HepG2 (cell line): ENCODE measurements around the gene CTDSP1. TPM values are rescaled to one million over a fixed set of nuclear protein-coding genes. Genes with fewer than 3 reads are reported as not detected.

Experiments
- DPF2 ChIP-seq: sonication (generic); formaldehyde crosslinking; IDR thresholded peaks from 2 replicates; pipeline ENCODE4 v1.4.0; 2020; ENCODE audit warnings: mild to moderate bottlenecking, low read depth, missing genetic modification reagents, borderline replicate concordance
- GFI1 ChIP-seq: sonication (generic); formaldehyde crosslinking; IDR thresholded peaks from 2 replicates; pipeline ENCODE4 v1.5.0; 2020; ENCODE audit warnings: missing genetic modification reagents, mild to moderate bottlenecking, borderline replicate concordance
- HDAC1 ChIP-seq: sonication (generic); formaldehyde crosslinking; IDR thresholded peaks from 2 replicates; pipeline ENCODE4 v1.5.1; 2020; ENCODE audit warnings: mild to moderate bottlenecking, missing genetic modification reagents
- KLF11 ChIP-seq: IDR thresholded peaks from 2 replicates; pipeline ENCODE4 v1.6.1; 2016; ENCODE audit warnings: missing compliant biosample characterization
- MEIS1 ChIP-seq: sonication (generic); formaldehyde crosslinking; IDR thresholded peaks from 2 replicates; pipeline ENCODE4 v1.9.0; 2021; ENCODE audit warnings: mild to moderate bottlenecking, missing genetic modification reagents, moderate library complexity, borderline replicate concordance
- MYC ChIP-seq: sonication (generic); formaldehyde crosslinking; IDR thresholded peaks from 2 replicates; pipeline ENCODE4 v1.9.0; 2021; ENCODE audit warnings: missing genetic modification reagents, borderline replicate concordance
- NFYB ChIP-seq: sonication (generic); formaldehyde crosslinking; IDR thresholded peaks from 2 replicates; pipeline ENCODE4 v1.4.0; 2020; ENCODE audit warnings: missing genetic modification reagents
- SMARCE1 ChIP-seq: fragments of 450-650 bp; IDR thresholded peaks from 2 replicates; pipeline ENCODE4 v1.6.1; 2017; ENCODE audit warnings: borderline replicate concordance
- SP1 ChIP-seq, 2 experiments: fragments of 450-650 bp in 1 of 2; sonication (generic) in 1 of 2; formaldehyde crosslinking in 1 of 2; IDR thresholded peaks; 2 replicates each; pipeline versions ENCODE4 v1.4.0 to v1.6.1; 2016 to 2020; ENCODE audit warnings: missing genetic modification reagents in 1 of 2
- XRCC5 ChIP-seq: fragments of 200-400 bp; formaldehyde crosslinking; optimal IDR thresholded peaks from 2 replicates; pipeline ENCODE3; 2017; ENCODE audit warnings: mild to moderate bottlenecking, low read length
- ZBTB7A ChIP-seq: sonication (generic); formaldehyde crosslinking; IDR thresholded peaks from 2 replicates; pipeline ENCODE4 v1.8.0; 2022; ENCODE audit warnings: mild to moderate bottlenecking, missing genetic modification reagents
- ZFX ChIP-seq: sonication (generic); formaldehyde crosslinking; IDR thresholded peaks from 2 replicates; pipeline ENCODE4 v1.4.0; 2020; ENCODE audit warnings: mild to moderate bottlenecking, low read depth, missing genetic modification reagents, moderate library complexity
- ZNF557 ChIP-seq: sonication (generic); formaldehyde crosslinking; IDR thresholded peaks from 2 replicates; pipeline ENCODE4 v1.4.0; 2020; ENCODE audit warnings: missing genetic modification reagents
- ZNF598 ChIP-seq: sonication (generic); formaldehyde crosslinking; IDR thresholded peaks from 2 replicates; pipeline ENCODE4 v1.5.1; 2020; ENCODE audit warnings: mild to moderate bottlenecking, missing genetic modification reagents, borderline replicate concordance
- ZNF619 ChIP-seq: sonication (generic); formaldehyde crosslinking; IDR thresholded peaks from 2 replicates; pipeline ENCODE4 v1.4.0; 2020; ENCODE audit warnings: mild to moderate bottlenecking, missing genetic modification reagents
- ZNF644 ChIP-seq: IDR thresholded peaks from 2 replicates; pipeline ENCODE4 v1.6.1; 2016; ENCODE audit warnings: low read depth
- ZSCAN25 ChIP-seq: sonication (generic); formaldehyde crosslinking; IDR thresholded peaks from 2 replicates; pipeline ENCODE4 v1.8.0; 2022; ENCODE audit warnings: mild to moderate bottlenecking, missing genetic modification reagents
- ZSCAN9 ChIP-seq: IDR thresholded peaks from 2 replicates; pipeline ENCODE4 v1.6.1; 2016; ENCODE audit warnings: borderline replicate concordance
- polyA plus RNA-seq, 8 experiments: library from polyadenylated mRNA; depleted of rRNA in 3 of 8; stranded (reverse) in 7 of 8; unstranded in 1 of 8; fragments of >200 nt; fragmentation: Illumina TruSeq in 4 of 8; extraction: Trizol in 4 of 8; gene quantifications; 2 replicates each; pipeline versions ENCODE4 v1.2.1 to v1.2.3, GENCODE V29; 2011 to 2016; ENCODE audit warnings: low read depth in 4 of 8, missing spikeins in 1 of 8, mixed read lengths in 1 of 8; ENCODE audit not compliant: insufficient read depth in 1 of 8
- total RNA-seq, 5 experiments: library from RNA; depleted of rRNA; stranded (reverse); fragments of >200 nt; fragmentation: Illumina TruSeq; extraction: Trizol; gene quantifications; 2 replicates each; pipeline ENCODE4 v1.2.3, GENCODE V29; 2016; ENCODE audit warnings: low read depth in 1 of 5
- TF ChIP-seq, protein P1 (sequence below): sonication (generic); formaldehyde crosslinking; IDR thresholded peaks from 2 replicates; pipeline ENCODE4 v1.5.0; 2020; ENCODE audit warnings: mild to moderate bottlenecking, missing genetic modification reagents, moderate library complexity
- TF ChIP-seq, protein P2 (sequence below): sonication (generic); formaldehyde crosslinking; IDR thresholded peaks from 2 replicates; pipeline ENCODE4 v1.5.1; 2020; ENCODE audit warnings: mild to moderate bottlenecking, moderate library complexity, missing genetic modification reagents
- TF ChIP-seq, protein P3 (sequence below), 2 experiments: sonication (generic) in 1 of 2; formaldehyde crosslinking in 1 of 2; IDR thresholded peaks; 2 replicates each; pipeline versions ENCODE4 v1.5.1 to v1.6.1; 2011 to 2020; ENCODE audit warnings: borderline replicate concordance in 1 of 2, low read depth in 1 of 2, low read length in 1 of 2, mild to moderate bottlenecking in 1 of 2, missing genetic modification reagents in 1 of 2, moderate library complexity in 1 of 2
- TF ChIP-seq, protein P4 (sequence below): sonication (generic); formaldehyde crosslinking; IDR thresholded peaks from 2 replicates; pipeline ENCODE4 v1.5.0; 2020; ENCODE audit warnings: missing genetic modification reagents

CTDSP1 gene
- total and polyA plus RNA-seq, 2 of the 13 experiments (the other 11 are each of a cell fraction or from before 2014, with no cell fraction given): 91.0 to 268 TPM

DNA sequence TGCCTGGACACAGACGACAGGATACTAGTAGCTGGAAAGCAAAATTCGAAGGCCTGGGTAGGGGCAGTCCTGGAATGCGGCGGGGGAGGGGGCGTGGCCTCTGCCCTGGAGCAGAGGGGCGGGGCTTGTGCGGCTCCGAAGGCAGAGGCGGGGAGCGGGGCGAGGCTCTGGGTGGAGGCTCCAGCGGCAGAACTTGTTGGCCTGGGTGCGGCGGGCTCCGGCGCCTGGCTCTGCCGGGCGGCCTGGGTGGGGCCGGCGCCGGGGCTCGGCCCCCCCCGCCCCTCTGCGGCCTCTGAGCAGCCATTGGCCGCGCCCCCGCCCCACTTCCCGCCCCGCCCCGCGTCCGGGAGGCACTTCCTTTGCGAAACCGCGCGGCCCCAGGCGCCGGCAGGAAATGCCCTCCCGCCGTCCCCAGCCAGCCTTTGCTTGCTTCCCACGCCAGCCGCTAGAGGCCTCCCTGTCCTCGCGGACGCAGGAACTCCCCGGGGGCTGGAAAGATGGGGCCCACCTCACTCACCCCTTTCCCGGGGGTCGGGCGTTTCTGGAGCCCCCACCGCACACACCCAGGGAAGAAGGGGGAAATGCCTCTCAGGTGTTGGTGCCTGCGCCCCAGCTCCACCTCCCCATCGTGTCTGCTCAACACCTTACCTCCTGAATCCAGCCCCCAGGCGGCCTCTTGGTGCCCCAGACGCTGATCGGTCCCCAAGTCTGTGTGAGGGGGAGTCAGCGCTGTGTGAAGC lies 6.7 kb downstream of the CTDSP1 start (continued):
- TF ChIP-seq, protein P1, sequence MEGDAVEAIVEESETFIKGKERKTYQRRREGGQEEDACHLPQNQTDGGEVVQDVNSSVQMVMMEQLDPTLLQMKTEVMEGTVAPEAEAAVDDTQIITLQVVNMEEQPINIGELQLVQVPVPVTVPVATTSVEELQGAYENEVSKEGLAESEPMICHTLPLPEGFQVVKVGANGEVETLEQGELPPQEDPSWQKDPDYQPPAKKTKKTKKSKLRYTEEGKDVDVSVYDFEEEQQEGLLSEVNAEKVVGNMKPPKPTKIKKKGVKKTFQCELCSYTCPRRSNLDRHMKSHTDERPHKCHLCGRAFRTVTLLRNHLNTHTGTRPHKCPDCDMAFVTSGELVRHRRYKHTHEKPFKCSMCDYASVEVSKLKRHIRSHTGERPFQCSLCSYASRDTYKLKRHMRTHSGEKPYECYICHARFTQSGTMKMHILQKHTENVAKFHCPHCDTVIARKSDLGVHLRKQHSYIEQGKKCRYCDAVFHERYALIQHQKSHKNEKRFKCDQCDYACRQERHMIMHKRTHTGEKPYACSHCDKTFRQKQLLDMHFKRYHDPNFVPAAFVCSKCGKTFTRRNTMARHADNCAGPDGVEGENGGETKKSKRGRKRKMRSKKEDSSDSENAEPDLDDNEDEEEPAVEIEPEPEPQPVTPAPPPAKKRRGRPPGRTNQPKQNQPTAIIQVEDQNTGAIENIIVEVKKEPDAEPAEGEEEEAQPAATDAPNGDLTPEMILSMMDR (CRISPR knock-in tag): peak; percentile 98
- TF ChIP-seq ZSCAN9 (0 out of 2 replicates have a peak, but pooled peaks have one; percentile 64), KLF11 (CRISPR knock-in tag) (0 out of 2 replicates have a peak, but pooled peaks have one; percentile 15), ZNF598 (no peak), ZNF557 (CRISPR knock-in tag) (peak; percentile 91; the same call in 1 of the 2 replicates), HDAC1 (CRISPR knock-in tag) (peak; percentile 51), SP1 (IDR thresholded peaks at IDR 0.05) (no peak), SP1 (CRISPR knock-in tag; IDR thresholded peaks at IDR 0.05) (peak; percentile 78), GFI1 (CRISPR knock-in tag) (no peak; the same call in 1 of the 2 replicates), MEIS1 (CRISPR knock-in tag) (0 out of 2 replicates have a peak, but pooled peaks have one; percentile 0), ZBTB7A (CRISPR knock-in tag) (peak; percentile 96), SMARCE1 (no peak), MYC (peak; percentile 81), XRCC5 (peak; percentile 50), DPF2 (CRISPR knock-in tag) (0 out of 2 replicates have a peak, but pooled peaks have one; percentile 9), ZNF619 (no peak), ZFX (CRISPR knock-in tag) (peak; percentile 56), ZSCAN25 (CRISPR knock-in tag) (peak; percentile 95), NFYB (CRISPR knock-in tag) (no peak), ZNF644 (CRISPR knock-in tag) (0 out of 2 replicates have a peak, but pooled peaks have one; percentile 8)
- TF ChIP-seq, protein P2, sequence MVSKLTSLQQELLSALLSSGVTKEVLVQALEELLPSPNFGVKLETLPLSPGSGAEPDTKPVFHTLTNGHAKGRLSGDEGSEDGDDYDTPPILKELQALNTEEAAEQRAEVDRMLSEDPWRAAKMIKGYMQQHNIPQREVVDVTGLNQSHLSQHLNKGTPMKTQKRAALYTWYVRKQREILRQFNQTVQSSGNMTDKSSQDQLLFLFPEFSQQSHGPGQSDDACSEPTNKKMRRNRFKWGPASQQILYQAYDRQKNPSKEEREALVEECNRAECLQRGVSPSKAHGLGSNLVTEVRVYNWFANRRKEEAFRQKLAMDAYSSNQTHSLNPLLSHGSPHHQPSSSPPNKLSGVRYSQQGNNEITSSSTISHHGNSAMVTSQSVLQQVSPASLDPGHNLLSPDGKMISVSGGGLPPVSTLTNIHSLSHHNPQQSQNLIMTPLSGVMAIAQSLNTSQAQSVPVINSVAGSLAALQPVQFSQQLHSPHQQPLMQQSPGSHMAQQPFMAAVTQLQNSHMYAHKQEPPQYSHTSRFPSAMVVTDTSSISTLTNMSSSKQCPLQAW: peak; percentile 68
- TF ChIP-seq, protein P3, sequence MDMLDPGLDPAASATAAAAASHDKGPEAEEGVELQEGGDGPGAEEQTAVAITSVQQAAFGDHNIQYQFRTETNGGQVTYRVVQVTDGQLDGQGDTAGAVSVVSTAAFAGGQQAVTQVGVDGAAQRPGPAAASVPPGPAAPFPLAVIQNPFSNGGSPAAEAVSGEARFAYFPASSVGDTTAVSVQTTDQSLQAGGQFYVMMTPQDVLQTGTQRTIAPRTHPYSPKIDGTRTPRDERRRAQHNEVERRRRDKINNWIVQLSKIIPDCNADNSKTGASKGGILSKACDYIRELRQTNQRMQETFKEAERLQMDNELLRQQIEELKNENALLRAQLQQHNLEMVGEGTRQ (IDR thresholded peaks at IDR 0.05; ENCODE audit: low read depth, low read length): no peak
- TF ChIP-seq, protein P3 (CRISPR knock-in tag; IDR thresholded peaks at IDR 0.05; ENCODE audit: borderline replicate concordance): no peak
- TF ChIP-seq, protein P4, sequence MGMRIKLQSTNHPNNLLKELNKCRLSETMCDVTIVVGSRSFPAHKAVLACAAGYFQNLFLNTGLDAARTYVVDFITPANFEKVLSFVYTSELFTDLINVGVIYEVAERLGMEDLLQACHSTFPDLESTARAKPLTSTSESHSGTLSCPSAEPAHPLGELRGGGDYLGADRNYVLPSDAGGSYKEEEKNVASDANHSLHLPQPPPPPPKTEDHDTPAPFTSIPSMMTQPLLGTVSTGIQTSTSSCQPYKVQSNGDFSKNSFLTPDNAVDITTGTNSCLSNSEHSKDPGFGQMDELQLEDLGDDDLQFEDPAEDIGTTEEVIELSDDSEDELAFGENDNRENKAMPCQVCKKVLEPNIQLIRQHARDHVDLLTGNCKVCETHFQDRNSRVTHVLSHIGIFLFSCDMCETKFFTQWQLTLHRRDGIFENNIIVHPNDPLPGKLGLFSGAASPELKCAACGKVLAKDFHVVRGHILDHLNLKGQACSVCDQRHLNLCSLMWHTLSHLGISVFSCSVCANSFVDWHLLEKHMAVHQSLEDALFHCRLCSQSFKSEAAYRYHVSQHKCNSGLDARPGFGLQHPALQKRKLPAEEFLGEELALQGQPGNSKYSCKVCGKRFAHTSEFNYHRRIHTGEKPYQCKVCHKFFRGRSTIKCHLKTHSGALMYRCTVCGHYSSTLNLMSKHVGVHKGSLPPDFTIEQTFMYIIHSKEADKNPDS (CRISPR knock-in tag): no peak
